Measurements from ENCODE around the gene PALLD.

The PALLD gene

GRCh38 chr4:168621806-168622589, 125.1 kb downstream of the PALLD start:
- DNase-seq: no peak

GRCh38 chr4:168622600-168622999, 125.7 kb downstream of the PALLD start:
- DNase-seq: no peak

GRCh38 chr4:168623011-168623410, 126.2 kb downstream of the PALLD start:
- no peak for DNase-seq

- no peak for DNase-seq
Measured at GRCh38 chr4:168623484-168623883, 126.6 kb downstream of the PALLD start.

GRCh38 chr4:168628251-168628650, 131.4 kb downstream of the PALLD start:
- no peak for DNase-seq

GRCh38 chr4:168629566-168629965, 132.7 kb downstream of the PALLD start:
- DNase-seq: no peak

- DNase-seq: no peak
Measured at GRCh38 chr4:168630445-168631187, 133.8 kb downstream of the PALLD start.

- DNase-seq: peak; percentile 92
Measured at GRCh38 chr4:168631241-168632162, 134.7 kb downstream of the PALLD start.

GRCh38 chr4:168632301-168632725, 135.5 kb downstream of the PALLD start:
- DNase-seq: peak; percentile 67

- DNase-seq: no peak
Measured at GRCh38 chr4:168633064-168633463, 136.2 kb downstream of the PALLD start.

GRCh38 chr4:168633496-168633895, 136.6 kb downstream of the PALLD start:
- DNase-seq: no peak

GRCh38 chr4:168634276-168634802, 137.5 kb downstream of the PALLD start:
- peak; percentile 69 for DNase-seq

GRCh38 chr4:168636040-168636439, 139.2 kb downstream of the PALLD start:
- no peak for DNase-seq

GRCh38 chr4:168636506-168637196, 139.8 kb downstream of the PALLD start:
- DNase-seq: no peak

- DNase-seq: no peak
Measured at GRCh38 chr4:168637872-168638756, 141.3 kb downstream of the PALLD start.

- no peak for DNase-seq
Measured at GRCh38 chr4:168639914-168640313, 143.1 kb downstream of the PALLD start.

- DNase-seq: no peak
Measured at GRCh38 chr4:168641811-168642140, 144.9 kb downstream of the PALLD start.

GRCh38 chr4:168642591-168642990, 145.7 kb downstream of the PALLD start:
- DNase-seq: no peak

GRCh38 chr4:168643111-168643795, 146.4 kb downstream of the PALLD start:
- no peak for DNase-seq

GRCh38 chr4:168643796-168644159, 146.9 kb downstream of the PALLD start:
- DNase-seq: no peak

Measured in right kidney (tissue), 1 donor.